Measurements from ENCODE around the gene CANT1.
"Not testable (repeated sequence)": the region's sequence is repeated elsewhere in the genome, so short reads cannot be mapped to it uniquely, and the experiment has no call there.

The CANT1 gene

DNA sequence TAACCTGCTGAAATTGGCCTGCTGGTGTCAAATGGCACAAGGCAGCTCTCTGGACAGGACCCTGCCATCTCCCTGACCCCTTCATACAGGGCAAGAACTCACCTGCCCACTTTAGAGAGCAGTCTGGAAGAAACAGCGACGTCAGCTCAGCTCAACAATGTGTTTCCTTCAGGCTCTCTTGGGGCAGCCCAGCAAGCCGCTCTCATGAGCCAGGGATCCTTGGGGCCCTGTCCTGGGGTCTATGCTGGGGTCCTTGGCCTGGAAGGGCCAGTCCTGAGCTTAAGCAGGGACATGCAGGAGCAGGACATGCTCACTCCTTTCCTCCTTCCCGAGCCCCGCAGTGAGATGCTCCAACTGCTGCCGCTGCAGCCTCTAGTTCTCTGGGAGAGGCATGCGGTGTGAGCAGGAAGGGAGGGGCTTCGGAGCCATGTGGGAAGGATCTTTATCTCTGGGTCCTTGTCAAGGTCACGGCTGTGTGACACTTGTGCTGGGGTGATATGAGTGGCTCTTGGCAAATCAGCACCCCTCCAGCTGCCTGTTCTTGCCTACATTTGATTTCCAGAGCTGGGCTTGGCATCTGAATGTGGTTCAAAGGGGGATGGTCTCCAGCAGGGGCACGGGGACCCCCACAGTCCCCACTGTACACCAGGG is 17.8 kb upstream of the CANT1 start:
- no peak for DNase-seq (ENCODE audit: low spot score)

GRCh38 chr17:79026376-79027273 is 17.1 kb upstream of the CANT1 start:
- DNase-seq (ENCODE audit: low spot score): no peak

GRCh38 chr17:79024901-79025737 is 15.6 kb upstream of the CANT1 start:
- DNase-seq (ENCODE audit: low spot score): no peak

GRCh38 chr17:79023886-79024771 is 14.6 kb upstream of the CANT1 start, which contains the start of gene C1QTNF1:
TSS of gene C1QTNF1 (plus strand) at chr17:79024169. CDS start at chr17:79043969, 19,800 bp downstream.
- DNase-seq (ENCODE audit: low spot score): no peak

GRCh38 chr17:79023180-79023705 is 13.7 kb upstream of the CANT1 start:
- DNase-seq (ENCODE audit: low spot score): no peak

GRCh38 chr17:79022507-79022991 is 13.0 kb upstream of the CANT1 start:
- no peak for DNase-seq (ENCODE audit: low spot score)

DNA sequence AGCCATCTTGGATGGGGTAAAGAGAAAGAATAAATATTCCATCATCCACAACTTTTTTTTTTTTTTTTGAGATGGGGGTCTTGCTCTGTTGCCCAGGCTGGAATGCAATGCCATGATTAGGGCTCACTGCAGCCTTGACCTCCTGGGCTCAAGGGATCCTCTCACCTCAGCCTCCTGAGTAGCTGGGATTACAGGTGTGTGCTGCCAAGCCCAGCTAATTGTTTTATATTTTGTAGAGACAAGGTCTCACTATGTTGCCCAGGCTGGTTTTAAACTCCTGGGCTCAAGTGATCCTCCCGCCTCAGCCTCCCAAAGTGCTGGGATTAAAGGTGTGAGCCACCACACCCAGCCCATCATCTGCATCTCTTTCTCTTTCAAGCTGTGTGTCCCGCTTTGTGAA is 12.4 kb upstream of the CANT1 start:
- not testable (repeated sequence) for DNase-seq (ENCODE audit: low spot score)

DNA sequence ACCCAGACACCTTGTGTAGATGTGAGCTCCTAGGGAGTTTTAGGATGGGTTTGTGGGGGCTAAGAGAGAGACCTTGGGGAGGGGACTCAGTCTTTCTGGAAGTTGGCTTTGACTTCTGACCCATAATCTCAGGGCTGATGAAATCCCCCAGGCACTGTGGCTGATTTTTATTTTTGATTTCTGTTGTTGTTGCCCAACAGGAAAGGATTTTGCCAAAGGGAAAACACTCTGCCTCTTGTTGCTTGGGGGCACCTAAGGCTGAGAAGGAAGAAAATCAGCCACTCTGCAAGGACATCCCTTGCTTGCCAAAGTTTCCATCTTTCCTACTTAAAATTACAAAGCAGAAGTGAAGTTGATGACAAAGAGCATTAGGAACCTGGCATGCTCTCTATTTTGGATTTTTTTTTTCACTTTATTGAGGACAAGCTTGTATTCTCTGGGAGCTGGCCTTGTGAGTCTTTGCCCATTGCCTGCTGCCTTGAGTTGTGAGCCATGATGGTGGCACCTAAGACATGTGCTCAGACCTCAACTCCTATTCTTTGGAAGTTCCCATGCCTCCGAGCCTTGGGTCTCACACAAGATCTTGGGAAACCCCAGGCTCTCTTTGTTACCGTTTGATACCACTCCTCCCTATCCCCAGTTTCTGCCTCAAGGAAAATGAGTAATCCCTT is 11.2 kb upstream of the CANT1 start:
- no peak for DNase-seq (ENCODE audit: low spot score)

DNA sequence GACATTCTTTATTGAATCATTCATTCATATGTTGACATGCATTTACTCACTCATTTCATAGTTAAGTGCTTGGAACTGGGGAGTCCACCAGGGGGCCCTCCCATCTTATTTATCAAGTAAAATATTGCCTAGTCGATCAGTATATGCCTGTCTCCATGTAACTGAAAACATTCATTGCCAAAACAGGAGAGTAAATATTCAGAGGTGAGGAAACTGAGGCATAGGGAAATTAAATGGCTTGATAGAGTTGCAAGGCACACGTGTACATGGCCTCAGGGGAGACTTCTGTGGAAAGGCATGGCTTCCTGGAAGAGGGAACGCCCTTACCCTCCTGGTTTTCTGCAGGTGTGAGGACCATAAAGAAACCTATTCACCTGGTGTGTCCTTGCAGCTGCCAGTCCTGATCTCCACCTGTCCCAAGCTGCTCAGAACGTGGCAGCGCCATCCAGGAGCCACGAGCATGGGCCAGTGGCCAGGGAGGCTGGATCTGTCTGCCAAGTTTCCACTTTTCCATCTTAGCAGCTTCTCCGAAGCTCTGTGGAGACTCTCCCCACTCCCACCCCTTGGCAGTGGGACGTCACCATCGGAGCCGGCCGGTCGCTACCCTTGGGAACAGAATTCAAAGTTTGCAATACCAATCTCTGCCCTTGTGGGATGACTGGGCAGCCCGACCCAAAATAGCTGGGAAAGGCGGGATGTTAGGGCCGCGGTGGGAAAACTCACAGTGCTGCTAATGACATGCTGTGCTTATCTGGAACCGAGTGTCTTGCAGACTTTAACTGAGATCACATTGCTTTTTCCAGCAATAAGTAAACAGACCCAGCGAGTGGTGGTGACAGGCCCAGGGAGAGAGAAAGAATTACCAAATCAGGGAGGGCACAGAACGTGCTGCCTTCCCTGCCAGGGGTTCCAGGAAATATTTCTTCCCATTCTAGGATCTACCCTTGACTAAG is 10.3 kb upstream of the CANT1 start:
- DNase-seq (ENCODE audit: low spot score): peak; percentile 75

DNA sequence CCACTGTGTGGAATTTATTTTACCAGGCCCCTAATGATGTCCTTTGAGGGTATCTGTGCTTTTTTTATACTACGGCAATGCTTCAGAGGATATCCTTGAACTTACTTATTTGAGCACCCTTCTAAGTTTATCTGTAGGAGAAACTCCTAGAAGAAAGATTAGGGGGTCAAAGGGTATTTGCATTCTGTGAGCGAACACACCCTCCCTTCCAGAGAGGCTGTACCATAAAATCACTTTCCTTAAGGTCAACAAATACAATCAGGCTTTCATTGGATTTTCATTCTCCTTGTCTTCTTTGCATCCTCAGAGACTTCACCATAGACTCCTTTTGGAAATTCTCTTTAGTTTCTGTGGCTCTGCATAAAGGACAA is 9.7 kb upstream of the CANT1 start:
- DNase-seq (ENCODE audit: low spot score): no peak

- DNase-seq (ENCODE audit: low spot score): no peak
Observed at GRCh38 chr17:79018370-79018695, 8.8 kb upstream of the CANT1 start.

DNA sequence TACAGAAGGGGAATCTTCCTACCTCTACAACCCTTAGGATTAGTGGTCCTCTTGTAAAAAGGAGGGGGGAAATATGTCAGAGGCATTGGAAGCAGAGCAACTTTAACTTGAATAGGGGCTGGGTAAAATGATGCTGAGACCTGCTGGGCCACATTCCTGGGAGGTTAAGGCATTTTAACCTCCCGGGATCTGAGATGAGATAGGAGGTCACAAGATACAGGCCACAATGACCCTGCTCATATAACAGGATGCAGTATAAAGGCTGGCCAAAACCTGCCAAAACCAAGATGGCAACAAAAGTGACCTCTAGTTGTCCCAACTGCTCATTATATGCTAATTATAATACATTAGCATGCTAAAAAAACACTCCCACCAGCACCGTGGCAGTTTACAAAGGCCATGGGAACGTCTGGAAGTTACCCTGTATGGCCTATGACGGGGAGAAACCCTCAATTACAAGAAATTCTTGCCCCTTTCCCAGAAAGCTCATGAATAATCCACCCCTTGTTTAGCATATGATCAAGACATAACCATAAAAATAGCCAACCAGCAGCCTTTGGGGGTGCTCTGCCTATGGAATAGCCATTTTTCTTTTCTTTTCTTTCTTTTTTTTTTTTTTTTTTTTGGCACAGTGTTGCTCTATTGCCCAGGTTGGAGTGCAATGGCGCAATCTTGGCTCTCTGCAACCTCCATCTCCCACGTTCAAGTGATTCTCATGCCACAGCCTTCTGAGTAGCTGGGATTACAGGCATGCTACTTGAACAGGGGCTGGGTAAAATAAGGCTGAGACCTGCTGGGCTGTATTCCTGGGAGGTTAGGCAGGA is 8.2 kb upstream of the CANT1 start:
- DNase-seq (ENCODE audit: low spot score): no peak

- DNase-seq (ENCODE audit: low spot score): no peak
Observed at GRCh38 chr17:79014158-79014758, 4.7 kb upstream of the CANT1 start.

- no peak for DNase-seq (ENCODE audit: low spot score)
Observed at GRCh38 chr17:79012563-79013134, 3.1 kb upstream of the CANT1 start.

DNA sequence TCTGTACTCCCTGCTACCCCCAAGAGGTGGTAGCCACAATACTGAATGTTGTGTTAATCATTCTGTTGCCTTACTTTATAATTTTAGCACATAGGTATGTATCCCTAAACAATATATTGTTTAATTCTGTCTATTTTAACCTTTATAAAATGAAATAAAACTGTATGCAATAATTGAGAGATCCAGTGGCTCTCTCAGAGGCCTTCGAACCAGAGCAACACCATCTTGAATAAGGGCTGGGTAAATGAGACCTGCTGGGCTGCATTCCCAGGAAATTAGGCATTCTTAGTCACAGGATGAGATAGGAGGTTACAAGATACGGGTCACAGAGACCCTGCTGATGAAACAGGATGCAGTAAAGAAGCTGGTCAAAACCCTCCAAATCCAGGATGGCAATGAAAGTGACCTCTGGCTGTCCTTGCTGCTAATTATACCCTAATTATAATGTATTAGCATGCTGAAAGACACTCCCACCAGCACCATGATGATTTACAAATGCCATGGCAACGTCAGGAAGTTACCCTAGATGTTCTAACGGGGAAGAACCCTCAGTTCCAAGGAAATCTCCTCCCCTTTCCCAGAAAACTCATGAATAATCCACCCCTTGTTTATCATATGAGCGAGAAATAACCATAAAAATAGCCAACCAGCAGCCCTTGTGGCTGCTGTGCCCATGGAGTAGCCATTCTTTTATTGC is 2.0 kb upstream of the CANT1 start:
- DNase-seq (ENCODE audit: low spot score): no peak

- DNase-seq (ENCODE audit: low spot score): no peak
Observed at GRCh38 chr17:79010304-79010646, 711 bp upstream of the CANT1 start.

DNA sequence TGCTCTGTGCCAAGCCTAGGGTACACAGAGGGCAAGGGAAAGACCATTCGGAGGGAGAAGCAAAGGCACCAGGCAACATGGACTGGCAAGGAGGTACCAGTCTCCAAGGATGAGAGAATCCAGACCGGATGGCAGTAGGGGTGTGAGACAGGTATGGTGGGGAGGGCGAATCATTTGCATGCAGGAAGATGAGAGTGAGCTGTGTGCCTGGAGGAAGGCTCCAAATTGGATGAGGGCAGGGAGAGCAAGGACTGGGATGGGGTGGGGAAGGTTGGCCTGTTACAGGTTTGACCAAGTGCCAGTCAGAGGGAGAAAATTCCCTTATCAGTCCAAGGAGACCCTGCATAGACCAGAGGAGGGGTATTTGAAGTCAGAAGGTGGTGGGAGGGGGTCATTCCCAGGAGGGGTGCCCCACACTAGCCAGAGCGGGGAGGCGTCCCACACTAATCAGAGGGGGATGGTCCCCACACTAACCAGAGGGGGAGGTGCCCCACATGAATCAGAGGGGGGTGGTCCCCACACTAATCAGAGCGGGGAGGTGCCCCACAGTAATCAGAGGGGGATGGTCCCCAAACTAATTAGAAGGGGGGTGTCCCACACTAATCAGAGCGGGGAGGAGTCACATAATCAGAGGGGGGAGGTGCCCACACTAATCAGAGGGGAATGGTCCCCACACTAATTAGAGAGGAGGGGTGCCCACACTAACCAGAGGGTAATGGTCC is 737 bp downstream of the CANT1 start:
- DNase-seq (ENCODE audit: low spot score): no peak

All from pons (tissue), 1 donor.